HepG2 (cell line): ENCODE measurements around the gene DNAJB8. TPM values are rescaled to one million over a fixed set of nuclear protein-coding genes. Genes with fewer than 3 reads are reported as not detected.

ENCODE experiments used
- ARNTL ChIP-seq: sonication (generic); formaldehyde crosslinking; IDR thresholded peaks from 2 replicates; pipeline ENCODE4 v1.4.0; 2020; ENCODE audit warnings: mild to moderate bottlenecking, missing genetic modification reagents
- ASH2L ChIP-seq: fragments of 300-600, 200-600 bp; sonication (generic); IDR thresholded peaks from 2 replicates; pipeline ENCODE4 v1.7.0; 2017; ENCODE audit warnings: low read depth, mild to moderate bottlenecking, moderate library complexity, mixed read lengths, low read length; ENCODE audit not compliant: insufficient read length
- CBX1 ChIP-seq: IDR thresholded peaks from one replicate; pipeline ENCODE4 v1.6.1; 2016; ENCODE audit warnings: antibody characterized with exemption, low read depth
- CENPT ChIP-seq: sonication (generic); formaldehyde crosslinking; IDR thresholded peaks from 2 replicates; pipeline ENCODE4 v1.8.0; 2022; ENCODE audit warnings: low read depth, mild to moderate bottlenecking, moderate library complexity, missing genetic modification reagents
- EED ChIP-seq: sonication (generic); formaldehyde crosslinking; IDR thresholded peaks from 2 replicates; pipeline ENCODE4 v1.5.0; 2020; ENCODE audit warnings: mild to moderate bottlenecking, missing genetic modification reagents
- FOXM1 ChIP-seq: sonication (generic); formaldehyde crosslinking; IDR thresholded peaks from 2 replicates; pipeline ENCODE4 v1.5.0; 2020; ENCODE audit warnings: missing genetic modification reagents
- HMG20A ChIP-seq: IDR thresholded peaks from 2 replicates; pipeline ENCODE4 v1.6.1; 2016; ENCODE audit warnings: borderline replicate concordance
- KDM5B ChIP-seq: sonication (generic); formaldehyde crosslinking; IDR thresholded peaks from 2 replicates; pipeline ENCODE4 v1.4.0; 2020; ENCODE audit warnings: missing genetic modification reagents, mild to moderate bottlenecking, borderline replicate concordance
- MTF1 ChIP-seq: sonication (generic); formaldehyde crosslinking; IDR thresholded peaks from 2 replicates; pipeline ENCODE4 v1.5.0; 2020; ENCODE audit warnings: missing genetic modification reagents
- PBX2 ChIP-seq: IDR thresholded peaks from 2 replicates; pipeline ENCODE4 v1.6.1; 2016; ENCODE audit warnings: control low read depth
- PPARG ChIP-seq: conservative IDR thresholded peaks from 2 replicates; pipeline ENCODE4 v1.6.1; 2016; ENCODE audit warnings: missing biosample characterization, missing genetic modification reagents
- SAP130 ChIP-seq: IDR thresholded peaks from 2 replicates; pipeline ENCODE4 v1.6.1; 2016; ENCODE audit warnings: low read depth
- STAT5B ChIP-seq: sonication (generic); formaldehyde crosslinking; IDR thresholded peaks from 2 replicates; pipeline ENCODE4 v1.4.0; 2020; ENCODE audit warnings: missing genetic modification reagents
- TEAD3 ChIP-seq: optimal IDR thresholded peaks from 2 replicates; pipeline ENCODE3; 2016; ENCODE audit warnings: borderline replicate concordance
- TFE3 ChIP-seq: IDR thresholded peaks from 2 replicates; pipeline ENCODE4 v1.6.1; 2016
- THAP7 ChIP-seq: sonication (generic); formaldehyde crosslinking; IDR thresholded peaks from 2 replicates; pipeline ENCODE4 v1.8.1; 2023; ENCODE audit warnings: mild to moderate bottlenecking, missing genetic modification reagents
- TOPORS ChIP-seq: sonication (generic); formaldehyde crosslinking; IDR thresholded peaks from 2 replicates; pipeline ENCODE4 v1.8.0; 2023; ENCODE audit warnings: mild to moderate bottlenecking, missing genetic modification reagents
- ZMYM4 ChIP-seq: sonication (generic); formaldehyde crosslinking; IDR thresholded peaks from 2 replicates; pipeline ENCODE4 v1.8.1; 2023; ENCODE audit warnings: mild to moderate bottlenecking, missing genetic modification reagents
- ZNF432 ChIP-seq: sonication (generic); formaldehyde crosslinking; IDR thresholded peaks from 2 replicates; pipeline ENCODE4 v1.5.0; 2020; ENCODE audit warnings: missing genetic modification reagents, mild to moderate bottlenecking, borderline replicate concordance
- ZNF441 ChIP-seq: sonication (generic); formaldehyde crosslinking; IDR thresholded peaks from 2 replicates; pipeline ENCODE4 v1.7.0; 2021; ENCODE audit warnings: missing genetic modification reagents, borderline replicate concordance
- ZNF724P ChIP-seq: sonication (generic); formaldehyde crosslinking; IDR thresholded peaks from 2 replicates; pipeline ENCODE4 v1.8.0; 2022; ENCODE audit warnings: missing genetic modification reagents, borderline replicate concordance
- polyA plus RNA-seq, 8 experiments: library from polyadenylated mRNA; depleted of rRNA in 3 of 8; stranded (reverse) in 7 of 8; unstranded in 1 of 8; fragments of >200 nt; fragmentation: Illumina TruSeq in 4 of 8; extraction: Trizol in 4 of 8; gene quantifications; 2 replicates each; pipeline versions ENCODE4 v1.2.1 to v1.2.3, GENCODE V29; 2011 to 2016; ENCODE audit warnings: low read depth in 4 of 8, missing spikeins in 1 of 8, mixed read lengths in 1 of 8; ENCODE audit not compliant: insufficient read depth in 1 of 8
- total RNA-seq, 5 experiments: library from RNA; depleted of rRNA; stranded (reverse); fragments of >200 nt; fragmentation: Illumina TruSeq; extraction: Trizol; gene quantifications; 2 replicates each; pipeline ENCODE4 v1.2.3, GENCODE V29; 2016; ENCODE audit warnings: low read depth in 1 of 5
- TF ChIP-seq, protein P1 (sequence below): sonication (generic); formaldehyde crosslinking; IDR thresholded peaks from 2 replicates; pipeline ENCODE4 v1.4.0; 2020; ENCODE audit warnings: missing genetic modification reagents

DNAJB8 gene
- total and polyA plus RNA-seq, 2 of the 13 experiments (the other 11 are each of a cell fraction or from before 2014, with no cell fraction given), result not detected

- TF ChIP-seq TFE3 (CRISPR knock-in tag) (no peak; the same call in 1 of the 2 replicates), ARNTL (CRISPR knock-in tag) (peak; percentile 69; the same call in 1 of the 2 replicates), PBX2 (CRISPR knock-in tag) (no peak), EED (CRISPR knock-in tag) (no peak), TOPORS (CRISPR knock-in tag) (peak; percentile 27; the same call in 1 of the 2 replicates), CENPT (CRISPR knock-in tag) (no peak), HMG20A (CRISPR knock-in tag) (no peak), TEAD3 (CRISPR knock-in tag) (no peak), ZNF441 (CRISPR knock-in tag) (0 out of 2 replicates have a peak, but pooled peaks have one; percentile 50), STAT5B (CRISPR knock-in tag) (no peak), MTF1 (CRISPR knock-in tag) (no peak), ZNF724P (CRISPR knock-in tag) (no peak), THAP7 (CRISPR knock-in tag) (no peak), SAP130 (CRISPR knock-in tag) (peak; percentile 42), ZMYM4 (0 out of 2 replicates have a peak, but pooled peaks have one; percentile 6), KDM5B (CRISPR knock-in tag) (peak; percentile 20; the same call in 1 of the 2 replicates), CBX1 (no peak), FOXM1 (CRISPR knock-in tag) (no peak), ASH2L (peak; percentile 23), PPARG (CRISPR knock-in tag) (no peak), ZNF432 (CRISPR knock-in tag) (no peak)
- TF ChIP-seq, protein P1, sequence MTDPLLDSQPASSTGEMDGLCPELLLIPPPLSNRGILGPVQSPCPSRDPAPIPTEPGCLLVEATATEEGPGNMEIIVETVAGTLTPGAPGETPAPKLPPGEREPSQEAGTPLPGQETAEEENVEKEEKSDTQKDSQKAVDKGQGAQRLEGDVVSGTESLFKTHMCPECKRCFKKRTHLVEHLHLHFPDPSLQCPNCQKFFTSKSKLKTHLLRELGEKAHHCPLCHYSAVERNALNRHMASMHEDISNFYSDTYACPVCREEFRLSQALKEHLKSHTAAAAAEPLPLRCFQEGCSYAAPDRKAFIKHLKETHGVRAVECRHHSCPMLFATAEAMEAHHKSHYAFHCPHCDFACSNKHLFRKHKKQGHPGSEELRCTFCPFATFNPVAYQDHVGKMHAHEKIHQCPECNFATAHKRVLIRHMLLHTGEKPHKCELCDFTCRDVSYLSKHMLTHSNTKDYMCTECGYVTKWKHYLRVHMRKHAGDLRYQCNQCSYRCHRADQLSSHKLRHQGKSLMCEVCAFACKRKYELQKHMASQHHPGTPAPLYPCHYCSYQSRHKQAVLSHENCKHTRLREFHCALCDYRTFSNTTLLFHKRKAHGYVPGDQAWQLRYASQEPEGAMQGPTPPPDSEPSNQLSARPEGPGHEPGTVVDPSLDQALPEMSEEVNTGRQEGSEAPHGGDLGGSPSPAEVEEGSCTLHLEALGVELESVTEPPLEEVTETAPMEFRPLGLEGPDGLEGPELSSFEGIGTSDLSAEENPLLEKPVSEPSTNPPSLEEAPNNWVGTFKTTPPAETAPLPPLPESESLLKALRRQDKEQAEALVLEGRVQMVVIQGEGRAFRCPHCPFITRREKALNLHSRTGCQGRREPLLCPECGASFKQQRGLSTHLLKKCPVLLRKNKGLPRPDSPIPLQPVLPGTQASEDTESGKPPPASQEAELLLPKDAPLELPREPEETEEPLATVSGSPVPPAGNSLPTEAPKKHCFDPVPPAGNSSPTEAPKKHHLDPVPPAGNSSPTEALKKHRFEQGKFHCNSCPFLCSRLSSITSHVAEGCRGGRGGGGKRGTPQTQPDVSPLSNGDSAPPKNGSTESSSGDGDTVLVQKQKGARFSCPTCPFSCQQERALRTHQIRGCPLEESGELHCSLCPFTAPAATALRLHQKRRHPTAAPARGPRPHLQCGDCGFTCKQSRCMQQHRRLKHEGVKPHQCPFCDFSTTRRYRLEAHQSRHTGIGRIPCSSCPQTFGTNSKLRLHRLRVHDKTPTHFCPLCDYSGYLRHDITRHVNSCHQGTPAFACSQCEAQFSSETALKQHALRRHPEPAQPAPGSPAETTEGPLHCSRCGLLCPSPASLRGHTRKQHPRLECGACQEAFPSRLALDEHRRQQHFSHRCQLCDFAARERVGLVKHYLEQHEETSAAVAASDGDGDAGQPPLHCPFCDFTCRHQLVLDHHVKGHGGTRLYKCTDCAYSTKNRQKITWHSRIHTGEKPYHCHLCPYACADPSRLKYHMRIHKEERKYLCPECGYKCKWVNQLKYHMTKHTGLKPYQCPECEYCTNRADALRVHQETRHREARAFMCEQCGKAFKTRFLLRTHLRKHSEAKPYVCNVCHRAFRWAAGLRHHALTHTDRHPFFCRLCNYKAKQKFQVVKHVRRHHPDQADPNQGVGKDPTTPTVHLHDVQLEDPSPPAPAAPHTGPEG, result peak; percentile 88
Observed at GRCh38 chr3:128426128-128426921, 40.4 kb downstream of the DNAJB8 start (continued).
